HUES6 (cell line): ENCODE results near the gene TBX10.
"Not testable (repeated sequence)": the region's sequence is repeated elsewhere in the genome, so short reads cannot be mapped to it uniquely, and the experiment has no call there.

Source experiments
- H3K27ac ChIP-seq: 2 replicates; pipeline ENCODE4 v1.7.0; 2013; ENCODE audit warnings: low read depth, mild to moderate bottlenecking, low read length, inconsistent platforms
- H3K27me3 ChIP-seq: 2 replicates; pipeline ENCODE4 v1.6.1; 2013; ENCODE audit warnings: low read length; ENCODE audit not compliant: control insufficient read depth, insufficient read depth
- H3K36me3 ChIP-seq: 2 replicates; pipeline ENCODE4 v1.6.1; 2013; ENCODE audit warnings: low read length; ENCODE audit not compliant: control insufficient read depth, insufficient read depth
- H3K4me1 ChIP-seq: 2 replicates; pipeline ENCODE4 v1.6.1; 2013; ENCODE audit warnings: low read length; ENCODE audit not compliant: control insufficient read depth, insufficient read depth
- H3K4me3 ChIP-seq: 2 replicates; pipeline ENCODE4 v1.5.1; 2013; ENCODE audit warnings: low read depth, low read length
- H3K9ac ChIP-seq: one replicate; pipeline ENCODE4 v1.6.1; 2013; ENCODE audit warnings: mild to moderate bottlenecking, low read length
- H3K9me3 ChIP-seq: 2 replicates; pipeline ENCODE4 v1.6.1; 2013; ENCODE audit warnings: low read depth, low read length; ENCODE audit not compliant: control insufficient read depth, insufficient read depth

The TBX10 gene

GRCh38 chr11:67618901-67619659, 20.5 kb downstream of the TBX10 start:
- H3K9me3 ChIP-seq, H3K27me3 ChIP-seq, H3K36me3 ChIP-seq: not testable (repeated sequence)
- H3K27ac ChIP-seq, result peak overlapping the region; percentile 50; the same call in 1 of the 2 replicates
- H3K4me3 ChIP-seq, result peak overlapping the region; percentile 39; the same call in 1 of the 2 replicates
- H3K4me1 ChIP-seq, result peaks cover 33% of the 10 kb centered on the region
- peak overlapping the region; percentile 72 for H3K9ac ChIP-seq

GRCh38 chr11:67617243-67617953, 22.2 kb downstream of the TBX10 start:
- Histone ChIP-seq H3K4me3 (peak overlapping the region; percentile 14; the same call in 1 of the 2 replicates), H3K27me3 (no peaks in the 10 kb centered on the region; the same call in 1 of the 2 replicates), H3K9me3 (no peaks in the 10 kb centered on the region), H3K9ac (peak overlapping the region; percentile 19), H3K36me3 (peaks cover 10% of the 10 kb centered on the region), H3K27ac (no peak overlapping the region), H3K4me1 (peaks cover 42% of the 10 kb centered on the region)

GRCh38 chr11:67616431-67617242, 22.9 kb downstream of the TBX10 start:
- Histone ChIP-seq H3K4me3 (0 out of 2 replicates have a peak overlapping the region, but pooled peaks have one; percentile 4), H3K4me1 (peaks cover 42% of the 10 kb centered on the region), H3K27me3 (no peaks in the 10 kb centered on the region; the same call in 1 of the 2 replicates), H3K36me3 (peaks cover 18% of the 10 kb centered on the region), H3K9me3 (no peaks in the 10 kb centered on the region), H3K9ac (peak overlapping the region; percentile 17), H3K27ac (no peak overlapping the region)

GRCh38 chr11:67615728-67616430, 23.7 kb downstream of the TBX10 start:
- H3K4me3 ChIP-seq, result no peak overlapping the region
- peak overlapping the region; percentile 17 for H3K9ac ChIP-seq
- no peaks in the 10 kb centered on the region for H3K9me3 ChIP-seq
- H3K4me1 ChIP-seq, result peaks cover 42% of the 10 kb centered on the region
- peaks cover 25% of the 10 kb centered on the region for H3K36me3 ChIP-seq
- no peak overlapping the region for H3K27ac ChIP-seq
- no peaks in the 10 kb centered on the region; the same call in 1 of the 2 replicates for H3K27me3 ChIP-seq

GRCh38 chr11:67614730-67615714, 24.5 kb downstream of the TBX10 start:
- Histone ChIP-seq H3K4me3 (peak overlapping the region; percentile 37; the same call in 1 of the 2 replicates), H3K9ac (no peak overlapping the region)

GRCh38 chr11:67613960-67614715, 25.4 kb downstream of the TBX10 start:
- Histone ChIP-seq H3K4me3 (peak overlapping the region; percentile 37), H3K27ac (no peak overlapping the region; the same call in 1 of the 2 replicates), H3K36me3 (peaks cover 42% of the 10 kb centered on the region), H3K4me1 (peaks cover 42% of the 10 kb centered on the region), H3K27me3 (no peaks in the 10 kb centered on the region; the same call in 1 of the 2 replicates), H3K9ac (peak overlapping the region; percentile 4), H3K9me3 (no peaks in the 10 kb centered on the region)

More at GRCh38 chr11:67614730-67615714, 24.5 kb downstream of the TBX10 start:
- Histone ChIP-seq H3K4me1 (peaks cover 42% of the 10 kb centered on the region), H3K27me3 (no peaks in the 10 kb centered on the region; the same call in 1 of the 2 replicates), H3K9me3 (no peaks in the 10 kb centered on the region), H3K27ac (no peak overlapping the region), H3K36me3 (peaks cover 34% of the 10 kb centered on the region)

GRCh38 chr11:67613313-67613959, 26.1 kb downstream of the TBX10 start:
- H3K4me1 ChIP-seq, result peaks cover 42% of the 10 kb centered on the region
- H3K36me3 ChIP-seq, result peaks cover 49% of the 10 kb centered on the region
- 0 out of 2 replicates have a peak overlapping the region, but pooled peaks have one; percentile 37 for H3K4me3 ChIP-seq
- H3K27me3 ChIP-seq, result no peaks in the 10 kb centered on the region; the same call in 1 of the 2 replicates
- H3K9me3 ChIP-seq, result no peaks in the 10 kb centered on the region
- H3K9ac ChIP-seq, result peak overlapping the region; percentile 4
- no peak overlapping the region for H3K27ac ChIP-seq

GRCh38 chr11:67612751-67613150, 26.8 kb downstream of the TBX10 start:
- Histone ChIP-seq H3K9me3 (no peaks in the 10 kb centered on the region), H3K27ac (no peak overlapping the region), H3K4me3 (no peak overlapping the region), H3K36me3 (peaks cover 53% of the 10 kb centered on the region), H3K9ac (no peak overlapping the region), H3K27me3 (no peaks in the 10 kb centered on the region; the same call in 1 of the 2 replicates), H3K4me1 (peaks cover 40% of the 10 kb centered on the region)
